DMS 273 treated with DMSO at 0.1 percent for 48 hours (cell line): ENCODE data around the gene ELOVL4.

Source experiments
- DNase-seq: peaks from one replicate; lab custom pipeline; 2025; lab: John Stamatoyannopoulos, UW

ELOVL4 gene

GRCh38 chr6:79947191-79948186 lies at the start of gene ELOVL4:
ELOVL4 (minus strand) TSS chr6:79947553; CDS start chr6:79947279, 274 bp downstream.
- DNase-seq, result peak; percentile 54

- no peak for DNase-seq
Observed at GRCh38 chr6:79993911-79994309, 46.6 kb upstream of the ELOVL4 start.

GRCh38 chr6:79993012-79993910 lies 45.9 kb upstream of the ELOVL4 start:
- DNase-seq, result no peak

GRCh38 chr6:79989641-79990040 lies 42.3 kb upstream of the ELOVL4 start:
- no peak for DNase-seq

GRCh38 chr6:79985128-79985527 lies 37.8 kb upstream of the ELOVL4 start:
- no peak for DNase-seq

- no peak for DNase-seq
Observed at GRCh38 chr6:79984261-79984660, 36.9 kb upstream of the ELOVL4 start.

GRCh38 chr6:79981652-79982051 lies 34.3 kb upstream of the ELOVL4 start:
- DNase-seq, result no peak

GRCh38 chr6:79971193-79971592 lies 23.8 kb upstream of the ELOVL4 start:
- no peak for DNase-seq

- DNase-seq, result no peak
Observed at GRCh38 chr6:79969784-79970183, 22.4 kb upstream of the ELOVL4 start.

- DNase-seq, result no peak
Observed at GRCh38 chr6:79967178-79967577, 19.8 kb upstream of the ELOVL4 start.

GRCh38 chr6:79964607-79965081 lies 17.3 kb upstream of the ELOVL4 start:
- DNase-seq, result no peak

- no peak for DNase-seq
Observed at GRCh38 chr6:79954849-79955248, 7.5 kb upstream of the ELOVL4 start.

- DNase-seq, result peak; percentile 49
Observed at GRCh38 chr6:79949233-79949632, 1.9 kb upstream of the ELOVL4 start.

- DNase-seq, result peak; percentile 36
Observed at GRCh38 chr6:79946272-79947190, 822 bp downstream of the ELOVL4 start.

- no peak for DNase-seq
Observed at GRCh38 chr6:79943133-79943532, 4.2 kb downstream of the ELOVL4 start.

GRCh38 chr6:79941489-79942151 lies 5.7 kb downstream of the ELOVL4 start:
- no peak for DNase-seq

GRCh38 chr6:79928478-79928998 lies 18.8 kb downstream of the ELOVL4 start:
- no peak for DNase-seq

- DNase-seq, result no peak
Observed at GRCh38 chr6:79927758-79928157, 19.6 kb downstream of the ELOVL4 start.

GRCh38 chr6:79923270-79923669 lies 24.1 kb downstream of the ELOVL4 start:
- DNase-seq, result no peak

GRCh38 chr6:79922018-79922417 lies 25.3 kb downstream of the ELOVL4 start:
- DNase-seq, result peak; percentile 30

- DNase-seq, result peak; percentile 59
Observed at GRCh38 chr6:79913369-79913768, 34.0 kb downstream of the ELOVL4 start.
